Neural crest cell (in vitro differentiated cells): ENCODE results near the gene ERGIC3. TPM values are rescaled to one million over a fixed set of nuclear protein-coding genes. Genes with fewer than 3 reads are reported as not detected.

Experiments
- DNase-seq: peaks from one replicate; pipeline ENCODE4 v3.0.0; 2021; ENCODE audit warnings: low read depth, mixed read lengths, low spot score
- H3K27ac Mint-ChIP-seq: one replicate; pipeline ENCODE4 v1.8.0; 2021; ENCODE audit warnings: mild to moderate bottlenecking, mixed read lengths; ENCODE audit not compliant: unreplicated experiment
- H3K27me3 Mint-ChIP-seq: 2 replicates; pipeline ENCODE4 v1.8.0; 2021; ENCODE audit warnings: low read depth, mild to moderate bottlenecking, mixed read lengths
- H3K36me3 Mint-ChIP-seq: 2 replicates; pipeline ENCODE4 v1.8.0; 2021; ENCODE audit warnings: low read depth, mild to moderate bottlenecking, mixed read lengths
- H3K4me1 Mint-ChIP-seq: 2 replicates; pipeline ENCODE4 v1.8.0; 2021; ENCODE audit warnings: mixed read lengths
- H3K4me3 Mint-ChIP-seq: one replicate; pipeline ENCODE4 v1.8.0; 2021; ENCODE audit warnings: mild to moderate bottlenecking, mixed read lengths
- H3K9me3 Mint-ChIP-seq: 2 replicates; pipeline ENCODE4 v1.8.0; 2021; ENCODE audit warnings: mixed read lengths
- total RNA-seq: library from RNA; stranded (reverse); gene quantifications from 2 replicates; pipeline ENCODE4 v1.2.1, GENCODE V29; 2021
- TF ChIP-seq, protein P1 (sequence below): fragments of 200-600 bp; sonication (generic); conservative IDR thresholded peaks from 2 replicates; pipeline ENCODE4 v1.5.0; 2021; ENCODE audit warnings: antibody characterized with exemption, mild to moderate bottlenecking

Gene ERGIC3
- total RNA-seq, 1 donor from 2014 or later = 267 TPM

DNA sequence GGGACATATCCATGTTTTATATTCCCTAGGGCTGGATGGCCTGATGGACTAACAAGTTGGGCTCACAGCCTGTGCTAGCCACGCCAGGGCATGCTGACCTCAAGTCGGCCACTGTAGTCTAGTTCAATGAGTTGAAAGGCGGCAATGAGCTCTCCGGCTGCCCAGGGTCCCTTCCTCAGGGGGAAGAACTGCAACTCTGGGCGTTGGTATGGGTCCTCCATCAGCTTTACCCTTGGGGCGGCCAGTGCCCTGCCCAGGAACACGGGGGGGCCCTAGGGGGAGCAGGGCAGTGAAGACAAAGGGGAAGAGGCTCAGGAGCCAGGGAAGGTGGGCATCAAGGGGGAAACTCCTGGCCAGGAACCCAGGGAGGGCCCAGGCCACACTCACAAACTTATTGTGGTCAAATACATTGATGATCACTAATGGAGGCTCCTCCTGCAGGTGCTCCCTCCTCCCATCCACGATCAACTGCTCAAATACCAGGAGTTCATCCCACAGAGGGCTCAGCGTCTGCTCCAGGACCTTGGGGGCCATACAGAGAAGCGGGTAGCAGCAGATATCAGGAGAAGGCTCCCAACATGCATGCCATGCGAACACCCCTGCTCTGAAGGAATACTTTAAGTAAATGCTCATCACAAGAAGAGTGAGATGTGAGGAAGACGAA is 41.0 kb downstream of the ERGIC3 start:
- Mint-ChIP-seq H3K27me3 (no peaks in the 10 kb centered on the region), H3K36me3 (no peaks in the 10 kb centered on the region), H3K9me3 (no peaks in the 10 kb centered on the region), H3K4me3 (no peak overlapping the region), H3K27ac (no peak overlapping the region), H3K4me1 (no peaks in the 10 kb centered on the region)
- DNase-seq = no peak
- TF ChIP-seq, protein P1, sequence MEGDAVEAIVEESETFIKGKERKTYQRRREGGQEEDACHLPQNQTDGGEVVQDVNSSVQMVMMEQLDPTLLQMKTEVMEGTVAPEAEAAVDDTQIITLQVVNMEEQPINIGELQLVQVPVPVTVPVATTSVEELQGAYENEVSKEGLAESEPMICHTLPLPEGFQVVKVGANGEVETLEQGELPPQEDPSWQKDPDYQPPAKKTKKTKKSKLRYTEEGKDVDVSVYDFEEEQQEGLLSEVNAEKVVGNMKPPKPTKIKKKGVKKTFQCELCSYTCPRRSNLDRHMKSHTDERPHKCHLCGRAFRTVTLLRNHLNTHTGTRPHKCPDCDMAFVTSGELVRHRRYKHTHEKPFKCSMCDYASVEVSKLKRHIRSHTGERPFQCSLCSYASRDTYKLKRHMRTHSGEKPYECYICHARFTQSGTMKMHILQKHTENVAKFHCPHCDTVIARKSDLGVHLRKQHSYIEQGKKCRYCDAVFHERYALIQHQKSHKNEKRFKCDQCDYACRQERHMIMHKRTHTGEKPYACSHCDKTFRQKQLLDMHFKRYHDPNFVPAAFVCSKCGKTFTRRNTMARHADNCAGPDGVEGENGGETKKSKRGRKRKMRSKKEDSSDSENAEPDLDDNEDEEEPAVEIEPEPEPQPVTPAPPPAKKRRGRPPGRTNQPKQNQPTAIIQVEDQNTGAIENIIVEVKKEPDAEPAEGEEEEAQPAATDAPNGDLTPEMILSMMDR = no peak

DNA sequence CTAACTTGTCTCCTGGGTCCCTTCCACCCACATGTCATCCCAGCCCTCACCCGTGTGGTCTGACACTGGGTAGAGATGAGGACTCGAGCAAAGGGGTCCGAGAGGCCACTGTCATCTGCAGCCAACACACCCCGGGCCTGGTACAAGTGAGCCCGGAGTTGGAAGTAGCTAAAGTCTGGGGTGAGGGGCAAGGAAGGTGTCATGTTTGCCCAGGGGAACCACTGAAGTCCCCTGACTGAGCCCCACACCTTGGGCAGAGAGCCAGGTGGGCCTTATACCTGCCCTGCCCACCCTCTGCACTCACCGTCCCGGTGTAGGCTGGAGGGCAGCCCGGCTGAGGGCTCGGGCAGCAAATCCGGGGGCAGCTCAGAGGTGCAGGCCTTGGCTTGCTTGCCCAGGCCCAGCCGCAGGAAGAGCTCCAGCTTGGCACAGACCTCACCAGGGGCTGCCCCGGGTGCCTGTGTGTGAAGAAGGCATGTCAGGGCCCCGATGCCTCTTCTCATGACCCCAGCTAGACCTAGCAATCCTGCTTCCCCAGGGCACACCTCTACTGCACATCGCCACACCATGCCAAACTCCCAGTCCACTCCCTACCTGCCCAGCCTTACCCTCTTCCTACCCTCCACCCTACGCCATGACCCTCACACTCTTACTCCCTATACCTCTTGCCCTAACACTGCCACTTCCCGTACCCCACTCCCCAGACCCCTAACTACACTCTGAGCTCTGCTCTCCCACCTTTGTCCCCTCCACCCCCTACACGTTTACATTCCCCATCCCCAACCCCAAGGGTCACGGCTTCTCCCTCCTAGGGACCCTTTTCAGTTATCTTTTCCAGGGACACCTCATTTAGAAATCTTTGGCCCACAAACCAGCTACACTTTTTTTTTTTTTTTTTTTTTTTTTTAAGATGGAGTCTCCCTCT is 42.0 kb downstream of the ERGIC3 start:
- no peak overlapping the region for H3K4me3 Mint-ChIP-seq
- no peaks in the 10 kb centered on the region for H3K9me3 Mint-ChIP-seq
- no peaks in the 10 kb centered on the region for H3K27me3 Mint-ChIP-seq
- H3K27ac Mint-ChIP-seq = no peak overlapping the region
- H3K4me1 Mint-ChIP-seq = no peaks in the 10 kb centered on the region
- TF ChIP-seq, protein P1 = no peak
- no peak for DNase-seq
- no peaks in the 10 kb centered on the region for H3K36me3 Mint-ChIP-seq

DNA sequence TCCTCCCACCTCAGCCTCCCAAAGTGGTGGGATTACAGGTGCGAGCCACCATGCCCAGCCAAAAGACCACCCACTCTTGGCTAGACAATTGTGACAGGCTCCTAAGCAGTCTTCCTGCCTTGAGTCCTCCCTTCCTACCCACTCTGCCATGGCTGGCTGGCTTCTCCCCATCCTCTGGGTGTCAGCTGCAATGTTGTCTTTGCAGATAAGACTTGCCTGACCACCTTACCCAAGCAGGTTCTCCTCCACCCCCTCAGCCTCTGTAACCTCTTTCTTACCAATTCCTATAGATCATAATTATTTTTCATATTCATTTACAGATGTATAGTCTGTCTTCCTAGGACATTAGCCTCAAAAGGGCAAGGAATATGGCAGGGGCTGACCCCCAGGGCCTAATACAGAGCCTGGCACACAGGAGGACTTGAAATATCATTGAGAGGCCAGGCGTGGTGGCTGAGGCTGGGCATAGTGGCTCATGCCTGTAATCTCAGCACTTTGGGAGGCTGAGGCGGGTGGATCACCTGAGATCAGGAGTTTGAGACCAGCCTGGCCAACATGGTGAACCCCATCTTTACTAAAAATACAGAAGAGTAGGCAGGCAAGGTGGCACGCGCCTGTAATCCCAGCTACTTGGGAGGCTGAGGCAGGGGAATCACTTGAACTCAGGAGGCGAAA is 45.0 kb downstream of the ERGIC3 start:
- Mint-ChIP-seq H3K27me3 (no peaks in the 10 kb centered on the region), H3K36me3 (no peaks in the 10 kb centered on the region), H3K27ac (no peak overlapping the region), H3K4me1 (no peaks in the 10 kb centered on the region), H3K4me3 (no peak overlapping the region), H3K9me3 (no peaks in the 10 kb centered on the region)
- TF ChIP-seq, protein P1 = no peak
- no peak for DNase-seq

DNA sequence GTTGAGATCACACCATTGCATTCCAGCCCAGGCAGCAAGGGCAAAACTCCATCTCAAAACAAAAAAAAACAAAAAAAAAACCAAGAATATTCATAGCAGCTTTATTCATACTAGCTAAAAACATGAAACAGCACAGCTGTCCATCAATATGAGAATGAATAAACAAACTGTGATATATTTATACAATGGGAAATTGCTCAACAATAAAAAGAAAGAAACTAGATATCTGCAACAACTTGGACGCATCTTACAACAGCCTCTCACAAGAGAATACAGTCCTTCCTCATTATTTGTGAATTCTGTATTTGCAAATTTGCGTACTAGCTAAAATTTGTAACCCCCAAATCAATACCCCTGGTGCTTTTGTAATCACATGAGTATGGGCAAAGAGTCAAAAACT is 45.6 kb downstream of the ERGIC3 start:
- H3K27me3 Mint-ChIP-seq = no peaks in the 10 kb centered on the region
- no peak overlapping the region for H3K27ac Mint-ChIP-seq
- no peaks in the 10 kb centered on the region for H3K36me3 Mint-ChIP-seq
- H3K9me3 Mint-ChIP-seq = no peaks in the 10 kb centered on the region
- no peaks in the 10 kb centered on the region for H3K4me1 Mint-ChIP-seq
- H3K4me3 Mint-ChIP-seq = no peak overlapping the region
- TF ChIP-seq, protein P1 = no peak
- DNase-seq = no peak

DNA sequence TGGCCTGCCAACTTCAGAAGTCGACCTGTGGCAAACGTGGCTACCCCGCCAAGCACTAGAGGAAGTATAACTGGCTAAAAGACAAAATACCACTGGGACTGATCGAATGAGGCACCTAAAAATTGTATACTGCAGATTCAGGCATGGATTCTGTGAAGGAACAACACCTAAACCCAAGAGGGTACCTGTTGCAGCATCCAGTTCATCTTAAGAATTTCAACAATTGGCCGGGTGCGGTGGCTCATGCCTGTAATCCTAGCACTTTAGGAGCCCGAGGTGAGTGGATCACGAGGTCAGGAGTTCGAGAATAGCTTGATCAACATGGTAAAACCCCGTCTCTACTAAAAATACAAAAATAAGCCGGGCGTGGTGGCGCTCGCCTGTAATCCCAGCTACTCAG is 46.5 kb downstream of the ERGIC3 start:
- Mint-ChIP-seq H3K4me3 (no peak overlapping the region), H3K36me3 (no peaks in the 10 kb centered on the region), H3K27ac (no peak overlapping the region), H3K9me3 (no peaks in the 10 kb centered on the region), H3K27me3 (no peaks in the 10 kb centered on the region), H3K4me1 (no peaks in the 10 kb centered on the region)
- TF ChIP-seq, protein P1 = no peak
- no peak for DNase-seq
